LNCAP (cell line): Measurements from ENCODE around the gene AK3.
A peak's percentile ranks its signal among the peaks of the same experiment; 100 is the strongest.

Experiments
- CTCF ChIP-seq: fragments of 450-650 bp; IDR thresholded peaks from 2 replicates; pipeline ENCODE4 v1.5.1; 2017; ENCODE audit warnings: mild to moderate bottlenecking

AK3 gene

GRCh38 chr9:4740638-4741364, at the start of gene AK3:
AK3 (minus strand) TSS chr9:4741202; CDS start chr9:4741087, 115 bp downstream.
- TF ChIP-seq CTCF: peak; percentile 33; the same call in 1 of the 2 replicates

DNA sequence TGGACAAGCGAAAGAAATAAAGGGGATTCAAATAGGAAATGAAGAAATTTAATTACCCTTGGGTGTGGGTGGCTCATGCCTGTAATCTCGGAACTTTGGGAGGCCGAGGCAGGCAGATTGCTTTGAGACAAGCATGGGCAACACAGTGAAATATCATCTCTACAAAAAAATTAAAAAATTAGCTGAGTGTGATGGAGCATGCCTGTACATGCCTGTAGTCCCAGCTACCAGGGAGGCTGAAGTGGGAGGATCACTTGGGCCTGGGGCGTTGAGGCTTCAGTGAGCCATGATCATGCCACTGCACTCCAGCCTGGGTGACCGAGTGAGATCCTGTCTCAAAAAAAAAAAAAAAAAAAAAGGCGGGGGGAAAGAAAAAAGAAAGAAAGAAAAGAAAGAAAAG, 47.7 kb upstream of the AK3 start:
- TF ChIP-seq CTCF: no peak

- no peak for TF ChIP-seq CTCF
Measured at GRCh38 chr9:4787876-4788275, 46.9 kb upstream of the AK3 start.

GRCh38 chr9:4786599-4786998, 45.6 kb upstream of the AK3 start:
- no peak for TF ChIP-seq CTCF

GRCh38 chr9:4784403-4784802, 43.4 kb upstream of the AK3 start:
- TF ChIP-seq CTCF: no peak

DNA sequence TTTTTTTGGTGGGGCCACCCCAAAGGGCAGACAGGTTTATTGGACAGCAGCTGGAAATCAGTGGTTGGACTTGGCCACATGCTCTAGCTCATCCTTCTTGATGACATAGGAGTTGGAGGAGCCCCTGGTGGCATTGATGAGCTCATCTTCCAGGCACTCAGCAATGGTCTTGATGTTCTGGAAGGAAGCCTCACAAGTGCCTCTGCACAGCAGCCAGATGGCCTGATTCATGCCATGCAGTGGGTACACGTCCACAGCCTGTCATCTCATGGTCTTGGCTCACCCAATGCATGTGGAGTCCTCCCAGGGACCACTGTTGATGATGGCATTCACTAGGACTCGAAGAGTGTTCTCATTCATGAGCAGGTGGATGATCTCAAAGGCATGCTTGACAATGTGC, 40.4 kb upstream of the AK3 start:
- no peak for TF ChIP-seq CTCF

GRCh38 chr9:4780651-4781050, 39.6 kb upstream of the AK3 start:
- TF ChIP-seq CTCF: no peak

GRCh38 chr9:4774209-4774608, 33.2 kb upstream of the AK3 start:
- TF ChIP-seq CTCF: no peak
